Upper lobe of left lung (tissue), 6 donors: ENCODE data around the gene REV1. TPM values are rescaled to one million over a fixed set of nuclear protein-coding genes. Genes with fewer than 3 reads are reported as not detected.
"Not testable (repeated sequence)": the region's sequence is repeated elsewhere in the genome, so short reads cannot be mapped to it uniquely, and the experiment has no call there.

ENCODE experiments used
- ATAC-seq, 2 donors: fragments of 200-7000 bp; cut with Tn5 transposase; one replicate each; pipeline ENCODE4 v1.9.1; 2022; ENCODE audit warnings: mild to moderate bottlenecking in 2 of 2, moderate library complexity in 2 of 2; ENCODE audit not compliant: low FRiP score in 2 of 2
- DNase-seq, 2 donors: peaks; one replicate each; pipeline ENCODE4 v3.0.0-alpha.2; 2019 to 2020
- H3K27ac ChIP-seq, 4 donors: fragments of 200-600 bp; sonication (generic); one replicate each; pipeline ENCODE4 v1.5.1; 2016 to 2019
- H3K27me3 ChIP-seq, 4 donors: fragments of 200-600 bp; sonication (generic); one replicate each; pipeline ENCODE4 v1.5.1; 2017 to 2019
- H3K36me3 ChIP-seq, 4 donors: fragments of 200-600 bp; sonication (generic); one replicate each; pipeline ENCODE4 v1.5.1; 2016 to 2019
- H3K4me1 ChIP-seq, 4 donors: fragments of 200-600 bp; sonication (generic); one replicate each; pipeline ENCODE4 v1.5.1; 2018 to 2019
- H3K4me3 ChIP-seq, 4 donors: fragments of 200-600 bp; sonication (generic); one replicate each; pipeline ENCODE4 v1.5.1; 2017 to 2019; ENCODE audit warnings: mild to moderate bottlenecking in 2 of 4, moderate library complexity in 1 of 4
- H3K9me3 ChIP-seq, 4 donors: fragments of 200-600 bp; sonication (generic); one replicate each; pipeline ENCODE4 v1.5.1; 2018 to 2019
- CTCF ChIP-seq, 6 experiments: fragments of 450-650 bp in 4 of 6; fragments of 200-600 bp in 2 of 6; sonication (generic) in 2 of 6; IDR thresholded peaks; one replicate each; pipeline ENCODE4 v1.5.1; 2016 to 2019; ENCODE audit warnings: antibody characterized with exemption in 6 of 6
- EP300 ChIP-seq, 4 donors: sonication (generic); formaldehyde crosslinking; IDR thresholded peaks; one replicate each; pipeline ENCODE4 v1.5.1; 2017; ENCODE audit warnings: antibody characterized with exemption in 4 of 4, control low read depth in 2 of 4
- POLR2A ChIP-seq, 4 donors: fragments of 450-650 bp; IDR thresholded peaks; one replicate each; pipeline ENCODE4 v1.5.1; 2016 to 2017; ENCODE audit warnings: antibody characterized with exemption in 4 of 4, mild to moderate bottlenecking in 2 of 4
- POLR2AphosphoS5 ChIP-seq, 2 donors: sonication (generic); formaldehyde crosslinking; IDR thresholded peaks; one replicate each; pipeline ENCODE4 v1.5.1; 2017; ENCODE audit warnings: antibody characterized with exemption in 2 of 2
- WGBS, 2 donors: methylation state at CpG; one replicate each; pipeline ENCODE4 v1.1.5; 2017 to 2018; 5-methylcytosine and 5-hydroxymethylcytosine counted together
- total RNA-seq, 6 donors: library from RNA; depleted of rRNA in 4 of 6; stranded (reverse); fragments of >200 nt in 4 of 6; gene quantifications; one replicate each; pipeline versions ENCODE4 v1.1.0 to v1.2.1, GENCODE V29; 2016 to 2021
- donor health status: DM: no; HTN: no; CAD: no; lungs with moderate emphysema.
- donor health status: DM: no; HTN: yes; CAD: no; lungs with severe emphysema.

REV1 gene
- total RNA-seq, 6 donors from 2014 or later = 34.6 to 135 (median 61.8) TPM

GRCh38 chr2:99374747-99375146 is 115.1 kb downstream of the REV1 start:
- H3K36me3 ChIP-seq = peaks cover 11 to 88% (median 14%) of the 10 kb centered on the region in 4 donors
- H3K27me3 ChIP-seq = no peaks in the 10 kb centered on the region

GRCh38 chr2:99373144-99373543 is 116.7 kb downstream of the REV1 start:
- Histone ChIP-seq H3K36me3 (peaks cover 15 to 92% (median 18%) of the 10 kb centered on the region in 4 donors), H3K9me3 (no peaks in the 10 kb centered on the region), H3K4me1 (no peaks in the 10 kb centered on the region), H3K27ac (no peak overlapping the region), H3K27me3 (no peaks in the 10 kb centered on the region), H3K4me3 (no peak overlapping the region)
- TF ChIP-seq CTCF (IDR thresholded peaks at IDR 0.05) (no peak), EP300 (IDR thresholded peaks at IDR 0.05) (no peak), POLR2A (IDR thresholded peaks at IDR 0.05) (no peak), POLR2AphosphoS5 (IDR thresholded peaks at IDR 0.05) (no peak)
- 98 to 99% methylated on average over 4 of the region's 4 CpGs for WGBS, 2 donors
- DNase-seq (no peak), ATAC-seq (no peak)

More at GRCh38 chr2:99374747-99375146, 115.1 kb downstream of the REV1 start:
- Histone ChIP-seq H3K4me3 (no peak overlapping the region), H3K27ac (no peak overlapping the region), H3K4me1 (no peaks in the 10 kb centered on the region), H3K9me3 (no peaks in the 10 kb centered on the region)
- DNase-seq = no peak
- no peak for ATAC-seq
- TF ChIP-seq POLR2A (IDR thresholded peaks at IDR 0.05) = no peak
- no peak for TF ChIP-seq POLR2AphosphoS5 (IDR thresholded peaks at IDR 0.05)
- TF ChIP-seq CTCF (IDR thresholded peaks at IDR 0.05) = no peak
- no peak for TF ChIP-seq EP300 (IDR thresholded peaks at IDR 0.05)

GRCh38 chr2:99368854-99369253 is 121.0 kb downstream of the REV1 start:
- not testable (repeated sequence) for H3K4me1 ChIP-seq, H3K27ac ChIP-seq, H3K9me3 ChIP-seq, H3K27me3 ChIP-seq, H3K4me3 ChIP-seq, ATAC-seq
- peak in 1 of 2 donors; percentile 21 for DNase-seq
- peaks cover 35 to 98% (median 45%) of the 10 kb centered on the region in 4 donors for H3K36me3 ChIP-seq
- WGBS, 2 donors = 98 to 100% methylated on average over 5 of the region's 5 CpGs

GRCh38 chr2:99365661-99366060 is 124.2 kb downstream of the REV1 start:
- H3K27me3 ChIP-seq = no peaks in the 10 kb centered on the region
- TF ChIP-seq POLR2A (IDR thresholded peaks at IDR 0.05) (no peak), CTCF (IDR thresholded peaks at IDR 0.05) (no peak), POLR2AphosphoS5 (IDR thresholded peaks at IDR 0.05) (no peak), EP300 (IDR thresholded peaks at IDR 0.05) (no peak)
- no peak overlapping the region for H3K27ac ChIP-seq
- H3K36me3 ChIP-seq = peaks cover 40 to 91% (median 56%) of the 10 kb centered on the region in 4 donors
- ATAC-seq (no peak), DNase-seq (no peak)
- no peaks in the 10 kb centered on the region for H3K4me1 ChIP-seq
- no peaks in the 10 kb centered on the region for H3K9me3 ChIP-seq
- H3K4me3 ChIP-seq = no peak overlapping the region
- 45 to 95% methylated on average over 2 of the region's 2 CpGs for WGBS, 2 donors

- Histone ChIP-seq H3K36me3 (peaks cover 0 to 5% (median 2%) of the 10 kb centered on the region in 4 donors), H3K4me3 (no peak overlapping the region), H3K9me3 (no peaks in the 10 kb centered on the region), H3K4me1 (peaks cover 0 to 5% (median 2%) of the 10 kb centered on the region in 4 donors), H3K27ac (no peak overlapping the region), H3K27me3 (no peaks in the 10 kb centered on the region)
- ATAC-seq = no peak
- TF ChIP-seq POLR2AphosphoS5 (IDR thresholded peaks at IDR 0.05) (no peak), POLR2A (IDR thresholded peaks at IDR 0.05) (no peak), EP300 (IDR thresholded peaks at IDR 0.05) (no peak), CTCF (IDR thresholded peaks at IDR 0.05) (no peak)
- DNase-seq = no peak
Measured at GRCh38 chr2:99356853-99357252, 133.0 kb downstream of the REV1 start.

GRCh38 chr2:99354825-99355224 is 135.0 kb downstream of the REV1 start:
- H3K36me3 ChIP-seq, ATAC-seq, H3K9me3 ChIP-seq, H3K27ac ChIP-seq, H3K27me3 ChIP-seq, DNase-seq, H3K4me3 ChIP-seq: not testable (repeated sequence)
- 95 to 97% methylated on average over 8 of the region's 8 CpGs for WGBS, 2 donors
- H3K4me1 ChIP-seq = peaks cover 0 to 11% (median 4%) of the 10 kb centered on the region in 4 donors
